ENCODE measurements around the gene STXBP5. TPM values are rescaled to one million over a fixed set of nuclear protein-coding genes. Genes with fewer than 3 reads are reported as not detected.

STXBP5 gene
- total and polyA plus RNA-seq, 9 of the 15 experiments (the other 6 are each of a cell fraction or from before 2014, with no cell fraction given) = 23.3 to 172 (median 71.5) TPM

DNA sequence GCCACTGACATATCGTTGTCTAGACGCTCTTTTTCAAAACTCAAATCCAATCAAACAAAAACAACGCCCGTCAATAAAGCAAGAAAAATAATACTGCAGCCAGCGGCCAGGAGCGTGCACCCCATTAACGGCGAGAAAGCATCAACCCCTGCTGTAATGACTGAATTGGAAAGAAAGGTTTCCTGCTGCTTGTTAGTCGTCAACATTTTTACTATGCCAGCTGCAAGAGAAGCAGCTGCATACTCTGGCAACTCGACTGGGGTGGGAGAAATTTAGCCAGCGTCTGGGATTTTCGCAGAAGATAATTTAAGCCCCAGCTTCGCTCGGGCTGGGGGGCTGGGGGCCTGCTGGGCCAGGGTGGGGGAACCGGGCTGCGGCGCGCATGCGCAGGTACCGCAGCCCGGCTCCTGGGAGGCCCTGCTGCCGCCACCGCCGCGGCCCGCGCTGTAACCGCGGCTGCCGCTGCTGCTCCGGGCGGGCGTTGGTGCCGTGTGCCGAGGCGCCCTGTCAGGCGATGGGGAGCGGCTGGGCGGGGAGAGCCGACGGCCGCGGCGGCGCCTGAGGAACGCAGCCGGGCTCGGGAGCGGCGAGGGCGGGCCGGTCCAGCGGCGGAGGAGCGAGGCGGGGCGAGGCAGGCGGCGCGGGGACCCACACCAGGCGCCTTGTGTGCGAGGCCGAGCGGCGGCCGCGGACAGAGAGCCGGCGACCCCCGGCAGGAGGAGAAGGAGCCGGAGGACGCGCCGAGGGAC, 732 bp upstream of the STXBP5 start (continued):
- no peak for TF ChIP-seq ARID2 (IDR thresholded peaks at IDR 0.05)
- TF ChIP-seq ZNF668 (CRISPR knock-in tag; IDR thresholded peaks at IDR 0.05) = no peak
- TF ChIP-seq YY1 (IDR thresholded peaks at IDR 0.05; ENCODE audit: borderline replicate concordance in 1 of 3, control insufficient read depth in 1 of 3, extremely low read depth in 1 of 3, insufficient read depth in 3 of 3, insufficient read length in 1 of 3, insufficient replicate concordance in 2 of 3, low read depth in 1 of 3, low read length in 2 of 3) = peak in 1 of 3 experiments; percentile 37
- TF ChIP-seq POLR2AphosphoS5 (IDR thresholded peaks at IDR 0.05; ENCODE audit: control insufficient read depth, insufficient read depth, low read depth, low read length) = peak; percentile 74
- 0 out of 2 replicates have a peak, but pooled peaks have one; percentile 61 for TF ChIP-seq E2F3 (CRISPR knock-in tag; IDR thresholded peaks at IDR 0.05)
- TF ChIP-seq ESRRA (IDR thresholded peaks at IDR 0.05; ENCODE audit: borderline replicate concordance, low read depth) = peak; percentile 13; the same call in 1 of the 2 replicates
- peak; percentile 70 for TF ChIP-seq HMBOX1 (IDR thresholded peaks at IDR 0.05)
- TF ChIP-seq, protein P1, sequence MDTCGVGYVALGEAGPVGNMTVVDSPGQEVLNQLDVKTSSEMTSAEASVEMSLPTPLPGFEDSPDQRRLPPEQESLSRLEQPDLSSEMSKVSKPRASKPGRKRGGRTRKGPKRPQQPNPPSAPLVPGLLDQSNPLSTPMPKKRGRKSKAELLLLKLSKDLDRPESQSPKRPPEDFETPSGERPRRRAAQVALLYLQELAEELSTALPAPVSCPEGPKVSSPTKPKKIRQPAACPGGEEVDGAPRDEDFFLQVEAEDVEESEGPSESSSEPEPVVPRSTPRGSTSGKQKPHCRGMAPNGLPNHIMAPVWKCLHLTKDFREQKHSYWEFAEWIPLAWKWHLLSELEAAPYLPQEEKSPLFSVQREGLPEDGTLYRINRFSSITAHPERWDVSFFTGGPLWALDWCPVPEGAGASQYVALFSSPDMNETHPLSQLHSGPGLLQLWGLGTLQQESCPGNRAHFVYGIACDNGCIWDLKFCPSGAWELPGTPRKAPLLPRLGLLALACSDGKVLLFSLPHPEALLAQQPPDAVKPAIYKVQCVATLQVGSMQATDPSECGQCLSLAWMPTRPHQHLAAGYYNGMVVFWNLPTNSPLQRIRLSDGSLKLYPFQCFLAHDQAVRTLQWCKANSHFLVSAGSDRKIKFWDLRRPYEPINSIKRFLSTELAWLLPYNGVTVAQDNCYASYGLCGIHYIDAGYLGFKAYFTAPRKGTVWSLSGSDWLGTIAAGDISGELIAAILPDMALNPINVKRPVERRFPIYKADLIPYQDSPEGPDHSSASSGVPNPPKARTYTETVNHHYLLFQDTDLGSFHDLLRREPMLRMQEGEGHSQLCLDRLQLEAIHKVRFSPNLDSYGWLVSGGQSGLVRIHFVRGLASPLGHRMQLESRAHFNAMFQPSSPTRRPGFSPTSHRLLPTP (IDR thresholded peaks at IDR 0.05; ENCODE audit: borderline replicate concordance, extremely low read depth, insufficient read length) = no peak
- TF ChIP-seq SMARCA5 (IDR thresholded peaks at IDR 0.05) = 0 out of 2 replicates have a peak, but pooled peaks have one; percentile 14
- no peak for TF ChIP-seq EP400 (IDR thresholded peaks at IDR 0.05)
- peak; percentile 22; the same call in 1 of the 2 replicates for TF ChIP-seq CBFA2T3 (IDR thresholded peaks at IDR 0.05)
- no peak for TF ChIP-seq HOMEZ (CRISPR knock-in tag; IDR thresholded peaks at IDR 0.05)
- TF ChIP-seq NRF1 (conservative IDR thresholded peaks at IDR 0.05 in 1 of 2, IDR thresholded peaks at IDR 0.05 in 1 of 2) = peak; percentile 94
- no peak for TF ChIP-seq NR2C1 (IDR thresholded peaks at IDR 0.05)
- TF ChIP-seq NR2C1 (tag; IDR thresholded peaks at IDR 0.05) = peak; percentile 28; the same call in 1 of the 2 replicates
- TF ChIP-seq FOXK2 (conservative IDR thresholded peaks at IDR 0.05 in 1 of 2, IDR thresholded peaks at IDR 0.05 in 1 of 2; ENCODE audit: low read depth in 2 of 2) = peak in 1 of 2 experiments; percentile 43; a peak in 1 of 4 replicates
- peak; percentile 55 for TF ChIP-seq FUS (optimal IDR thresholded peaks at IDR 0.05; ENCODE audit: low read depth, low read length)
- 0 out of 2 replicates have a peak, but pooled peaks have one; percentile 50 for TF ChIP-seq CAMTA2 (CRISPR knock-in tag; conservative IDR thresholded peaks at IDR 0.05)

Data from K562 (cell line).